Lung (tissue), 12 donors: Measurements from ENCODE around the gene PCBP4. TPM values are rescaled to one million over a fixed set of nuclear protein-coding genes. Genes with fewer than 3 reads are reported as not detected.

Experiments
- ATAC-seq: fragments of 200-7000 bp; cut with Tn5 transposase; one replicate; pipeline ENCODE4 v1.9.1; 2020; ENCODE audit warnings: moderate number of reproducible peaks; ENCODE audit not compliant: insufficient read depth, low FRiP score
- DNase-seq, 3 donors: peaks; one replicate each; pipeline ENCODE4 v3.0.0-alpha.2; 2013 to 2017
- H3K27ac ChIP-seq, 2 donors: one replicate each; pipeline ENCODE4 v1.5.1; 2013; ENCODE audit warnings: mild to moderate bottlenecking in 2 of 2, moderate library complexity in 2 of 2, control low read depth in 1 of 2, inconsistent platforms in 1 of 2, low read depth in 1 of 2, low read length in 1 of 2
- H3K27me3 ChIP-seq, 3 donors: one replicate each; pipeline ENCODE4 v1.5.1; 2013; ENCODE audit warnings: low read length in 2 of 3; ENCODE audit not compliant: control insufficient read depth in 3 of 3, insufficient read depth in 3 of 3
- H3K36me3 ChIP-seq, 4 donors: one replicate each; pipeline ENCODE4 v1.5.1; 2013; ENCODE audit warnings: low read length in 4 of 4, mild to moderate bottlenecking in 1 of 4, moderate library complexity in 1 of 4; ENCODE audit not compliant: control insufficient read depth in 4 of 4, insufficient read depth in 4 of 4
- H3K4me1 ChIP-seq, 5 donors: one replicate each; pipeline ENCODE4 v1.5.1; 2013; ENCODE audit warnings: low read length in 5 of 5, mild to moderate bottlenecking in 2 of 5, moderate library complexity in 1 of 5; ENCODE audit not compliant: control insufficient read depth in 5 of 5, insufficient read depth in 5 of 5
- H3K4me3 ChIP-seq: one replicate; pipeline ENCODE4 v1.5.1; 2013; ENCODE audit warnings: mild to moderate bottlenecking, control low read depth, moderate library complexity
- H3K9ac ChIP-seq, 2 donors: one replicate each; pipeline ENCODE4 v1.5.1; 2013; ENCODE audit warnings: low read length in 2 of 2, control low read depth in 1 of 2; ENCODE audit not compliant: insufficient read depth in 1 of 2
- H3K9me3 ChIP-seq, 4 donors: one replicate each; pipeline ENCODE4 v1.5.1; 2013; ENCODE audit warnings: low read length in 3 of 4, mild to moderate bottlenecking in 1 of 4, moderate library complexity in 1 of 4; ENCODE audit not compliant: control insufficient read depth in 4 of 4, insufficient read depth in 3 of 4
- WGBS, 2 donors: extraction: QIAGEN DNeasy Blood & Tissue Kit; methylation state at CpG; one replicate each; pipeline ENCODE4 v1.1.7; 2013; 5-methylcytosine and 5-hydroxymethylcytosine counted together
- polyA plus RNA-seq, 2 donors: library from polyadenylated mRNA; stranded (reverse); fragments of 200-250 nt; gene quantifications; one replicate each; pipeline ENCODE4 v1.2.1, GENCODE V29; 2013
- total RNA-seq, 2 donors: library from RNA; depleted of rRNA in 1 of 2; stranded (reverse); fragments of >200 nt in 1 of 2; gene quantifications; one replicate each; pipeline ENCODE4 v1.2.1, GENCODE V29; 2014 to 2021
- TF ChIP-seq, protein P1 (sequence below): IDR thresholded peaks from 2 replicates; pipeline ENCODE4 v1.5.1; 2012; ENCODE audit warnings: mild to moderate bottlenecking; ENCODE audit errors: control extremely low read depth, extremely low read depth
- donor health status: control.
- donor health status: control.
- donor health status: Bipolar disorder and iron deficiency.
- donor health status: healthy.
- donor health status: DM: yes; HTN: yes; CAD: no.

Gene PCBP4
- total and polyA plus RNA-seq, 4 donors = 17.4 to 44.3 (median 28.6) TPM

DNA sequence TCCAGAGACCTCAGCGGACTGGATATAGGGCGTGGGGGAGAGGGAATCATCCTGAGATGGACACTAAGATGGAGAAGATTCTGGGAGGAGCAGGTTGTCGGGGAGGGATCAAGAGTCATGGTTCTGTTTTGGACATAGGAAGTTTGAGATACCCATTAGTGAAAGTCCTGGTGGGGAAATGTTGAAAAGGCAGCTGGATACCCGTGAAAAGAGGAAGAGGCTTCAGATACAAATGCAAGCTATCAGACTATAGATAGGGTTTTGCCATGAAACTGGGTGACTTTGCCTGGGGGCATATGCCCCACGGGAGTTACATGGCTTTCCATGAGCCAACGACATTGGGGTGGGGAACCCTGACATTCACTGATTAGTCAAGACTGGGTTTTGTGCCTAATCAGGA, 13.1 kb downstream of the PCBP4 start:
- H3K27ac ChIP-seq = no peak overlapping the region

DNA sequence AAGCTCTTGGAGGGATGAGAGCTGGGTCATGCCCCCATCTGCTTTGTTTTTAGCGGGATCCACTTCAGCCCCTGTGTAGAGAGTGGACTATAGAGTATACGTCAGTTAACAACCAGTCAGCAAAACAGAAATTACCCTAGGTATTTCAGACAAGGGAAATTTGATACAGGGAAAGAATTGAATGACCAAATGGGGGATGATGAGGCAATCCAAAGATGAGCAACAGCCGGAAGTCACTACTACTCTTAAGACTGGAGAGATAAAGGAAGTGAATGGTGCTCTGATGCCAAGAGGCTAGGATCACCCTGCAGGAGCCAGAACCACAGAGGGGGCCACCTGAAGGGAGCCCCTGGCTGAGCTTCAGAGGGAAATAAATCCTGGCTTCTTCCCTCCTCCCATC, 13.8 kb downstream of the PCBP4 start:
- peaks cover 0 to 4% (median 0%) of the 10 kb centered on the region in 4 donors for H3K36me3 ChIP-seq
- no peak overlapping the region for H3K9ac ChIP-seq
- WGBS, 2 donors = 47 to 63% methylated on average over 3 of the region's 3 CpGs
- peaks cover 0 to 2% (median 0%) of the 10 kb centered on the region in 4 donors for H3K9me3 ChIP-seq
- DNase-seq (peak in 1 of 3 donors; percentile 26), ATAC-seq (no peak)
- H3K27ac ChIP-seq = no peak overlapping the region
- H3K4me3 ChIP-seq = no peak overlapping the region
- TF ChIP-seq, protein P1, sequence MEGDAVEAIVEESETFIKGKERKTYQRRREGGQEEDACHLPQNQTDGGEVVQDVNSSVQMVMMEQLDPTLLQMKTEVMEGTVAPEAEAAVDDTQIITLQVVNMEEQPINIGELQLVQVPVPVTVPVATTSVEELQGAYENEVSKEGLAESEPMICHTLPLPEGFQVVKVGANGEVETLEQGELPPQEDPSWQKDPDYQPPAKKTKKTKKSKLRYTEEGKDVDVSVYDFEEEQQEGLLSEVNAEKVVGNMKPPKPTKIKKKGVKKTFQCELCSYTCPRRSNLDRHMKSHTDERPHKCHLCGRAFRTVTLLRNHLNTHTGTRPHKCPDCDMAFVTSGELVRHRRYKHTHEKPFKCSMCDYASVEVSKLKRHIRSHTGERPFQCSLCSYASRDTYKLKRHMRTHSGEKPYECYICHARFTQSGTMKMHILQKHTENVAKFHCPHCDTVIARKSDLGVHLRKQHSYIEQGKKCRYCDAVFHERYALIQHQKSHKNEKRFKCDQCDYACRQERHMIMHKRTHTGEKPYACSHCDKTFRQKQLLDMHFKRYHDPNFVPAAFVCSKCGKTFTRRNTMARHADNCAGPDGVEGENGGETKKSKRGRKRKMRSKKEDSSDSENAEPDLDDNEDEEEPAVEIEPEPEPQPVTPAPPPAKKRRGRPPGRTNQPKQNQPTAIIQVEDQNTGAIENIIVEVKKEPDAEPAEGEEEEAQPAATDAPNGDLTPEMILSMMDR = no peak
- H3K4me1 ChIP-seq = peaks cover 0 to 11% (median 4%) of the 10 kb centered on the region in 5 donors
- H3K27me3 ChIP-seq = peaks cover 0 to 6% (median 0%) of the 10 kb centered on the region in 3 donors

More for the DNA sequence above, 13.1 kb downstream of the PCBP4 start:
- ATAC-seq (no peak), DNase-seq (no peak)
- TF ChIP-seq, protein P1 = no peak
- peaks cover 0 to 7% (median under 1%) of the 10 kb centered on the region in 4 donors for H3K36me3 ChIP-seq
- 51 to 70% methylated on average over 6 of the region's 6 CpGs for WGBS, 2 donors
- no peak overlapping the region for H3K9ac ChIP-seq
- peaks cover 0 to 6% (median 0%) of the 10 kb centered on the region in 3 donors for H3K27me3 ChIP-seq
- no peaks in the 10 kb centered on the region for H3K9me3 ChIP-seq
- peaks cover 0 to 11% (median 4%) of the 10 kb centered on the region in 5 donors for H3K4me1 ChIP-seq
- no peak overlapping the region for H3K4me3 ChIP-seq

DNA sequence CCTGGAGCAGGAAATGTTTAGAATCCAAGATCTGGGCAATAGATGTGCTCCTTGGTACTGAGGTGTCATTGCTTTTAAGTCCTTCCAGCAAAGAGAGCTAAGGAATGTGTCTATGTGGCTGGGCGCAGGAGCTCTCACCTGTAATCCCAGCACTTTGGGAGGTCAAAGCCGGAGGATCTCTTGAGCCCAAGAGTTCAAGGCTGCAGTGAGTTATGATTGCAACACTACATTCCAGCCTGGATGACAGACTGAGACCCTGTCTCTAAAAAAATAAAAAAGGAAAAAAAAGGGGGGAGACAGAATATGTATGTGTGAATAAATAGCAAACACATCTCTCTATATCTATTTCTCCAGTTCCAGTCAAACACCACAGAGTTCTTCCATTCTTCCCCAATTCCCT, 16.4 kb downstream of the PCBP4 start:
- no peak overlapping the region for H3K9ac ChIP-seq
- peaks cover 0 to 5% (median 0%) of the 10 kb centered on the region in 5 donors for H3K4me1 ChIP-seq
- DNase-seq = no peak
- no peak overlapping the region for H3K27ac ChIP-seq
- no peak overlapping the region for H3K4me3 ChIP-seq
- peaks cover 0 to 6% (median 0%) of the 10 kb centered on the region in 3 donors for H3K27me3 ChIP-seq
- H3K9me3 ChIP-seq = peaks cover 0 to 2% (median 0%) of the 10 kb centered on the region in 4 donors
- H3K36me3 ChIP-seq = peaks cover 0 to 2% (median 0%) of the 10 kb centered on the region in 4 donors
- ATAC-seq = no peak
- 90 to 96% methylated on average over 2 of the region's 2 CpGs for WGBS, 2 donors
- TF ChIP-seq, protein P1 = no peak

DNA sequence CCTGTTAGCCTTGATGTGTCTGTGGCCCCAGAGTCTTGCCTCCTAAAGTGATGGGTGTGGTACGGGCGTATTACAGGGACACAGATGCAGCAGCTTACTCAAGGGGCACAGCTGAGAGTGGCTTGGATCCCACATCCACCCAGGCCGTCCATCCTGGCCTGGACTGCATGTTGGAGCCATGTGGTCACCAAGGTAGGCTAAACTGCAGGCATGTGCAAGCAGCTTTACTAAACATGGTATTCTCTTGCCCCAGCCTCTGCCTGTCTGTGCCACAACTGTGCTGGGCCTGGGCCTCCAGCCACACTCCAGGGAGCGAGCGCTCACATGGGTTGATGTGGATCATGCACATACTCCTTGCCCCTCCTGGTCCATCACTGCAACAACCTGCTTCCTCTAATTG, 18.1 kb downstream of the PCBP4 start:
- TF ChIP-seq, protein P1 = no peak
- Histone ChIP-seq H3K4me1 (no peaks in the 10 kb centered on the region), H3K4me3 (no peak overlapping the region), H3K27ac (no peak overlapping the region), H3K9ac (no peak overlapping the region), H3K27me3 (no peaks in the 10 kb centered on the region), H3K9me3 (peaks cover 0 to 2% (median 0%) of the 10 kb centered on the region in 4 donors), H3K36me3 (peaks cover 0 to 2% (median 0%) of the 10 kb centered on the region in 4 donors)
- no peak for ATAC-seq
- DNase-seq = no peak
- 87 to 94% methylated on average over 5 of the region's 5 CpGs for WGBS, 2 donors
